Nephron progenitor cell (in vitro differentiated cells): Measurements from ENCODE around the gene JUN.

Experiments used
- DNase-seq: peaks from one replicate; pipeline ENCODE4 v3.0.0; 2021
- H3K27ac Mint-ChIP-seq: 2 replicates; pipeline ENCODE4 v1.8.0; 2021; ENCODE audit warnings: mild to moderate bottlenecking, moderate library complexity, mixed read lengths
- H3K27me3 Mint-ChIP-seq: 2 replicates; pipeline ENCODE4 v1.8.0; 2021; ENCODE audit warnings: mild to moderate bottlenecking, low read depth, mixed read lengths; ENCODE audit not compliant: poor library complexity
- H3K36me3 Mint-ChIP-seq: 2 replicates; pipeline ENCODE4 v1.8.0; 2021; ENCODE audit warnings: low read depth, mixed read lengths
- H3K4me1 Mint-ChIP-seq: 2 replicates; pipeline ENCODE4 v1.8.0; 2021; ENCODE audit warnings: mixed read lengths
- H3K4me3 Mint-ChIP-seq: 2 replicates; pipeline ENCODE4 v1.8.0; 2021; ENCODE audit warnings: mild to moderate bottlenecking, moderate library complexity, mixed read lengths
- H3K9me3 Mint-ChIP-seq: 2 replicates; pipeline ENCODE4 v1.8.0; 2021; ENCODE audit warnings: mild to moderate bottlenecking, moderate library complexity, mixed read lengths
- TF ChIP-seq, protein P1 (sequence below): fragments of 200-600 bp; sonication (generic); IDR thresholded peaks from 2 replicates; pipeline ENCODE4 v1.5.0; 2021; ENCODE audit warnings: antibody characterized with exemption

JUN gene

DNA sequence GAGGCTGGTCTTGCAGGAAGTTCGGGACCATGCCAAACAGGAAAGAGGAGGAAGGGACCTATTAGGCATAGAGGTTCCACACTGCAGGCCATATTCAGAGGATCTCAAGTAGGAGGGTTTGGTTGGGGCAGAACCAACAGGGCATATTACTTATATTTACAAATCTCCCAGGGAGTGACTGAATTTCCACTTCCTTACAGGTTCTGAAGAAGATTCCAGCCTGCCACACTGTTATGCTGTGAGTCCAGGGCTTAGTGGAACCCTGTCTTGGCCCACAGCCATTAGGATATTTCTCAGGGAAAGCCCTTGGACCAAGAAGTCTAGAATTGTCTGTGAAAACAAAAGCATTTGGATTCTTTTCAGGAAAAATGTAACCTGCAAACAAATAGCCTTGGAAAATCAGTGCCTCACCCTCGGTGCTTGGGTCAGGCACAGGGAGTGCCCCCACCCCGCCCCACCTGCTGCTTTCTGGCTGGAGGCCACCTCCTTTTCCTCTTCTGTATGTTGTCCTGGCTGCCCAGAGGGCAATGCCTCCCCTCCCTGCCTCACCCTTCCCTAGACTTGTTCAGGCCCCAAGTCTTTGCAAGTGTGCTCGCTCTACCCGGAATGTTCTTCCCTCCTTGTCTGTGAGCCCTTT lies 41.0 kb upstream of the JUN start:
- TF ChIP-seq, protein P1, sequence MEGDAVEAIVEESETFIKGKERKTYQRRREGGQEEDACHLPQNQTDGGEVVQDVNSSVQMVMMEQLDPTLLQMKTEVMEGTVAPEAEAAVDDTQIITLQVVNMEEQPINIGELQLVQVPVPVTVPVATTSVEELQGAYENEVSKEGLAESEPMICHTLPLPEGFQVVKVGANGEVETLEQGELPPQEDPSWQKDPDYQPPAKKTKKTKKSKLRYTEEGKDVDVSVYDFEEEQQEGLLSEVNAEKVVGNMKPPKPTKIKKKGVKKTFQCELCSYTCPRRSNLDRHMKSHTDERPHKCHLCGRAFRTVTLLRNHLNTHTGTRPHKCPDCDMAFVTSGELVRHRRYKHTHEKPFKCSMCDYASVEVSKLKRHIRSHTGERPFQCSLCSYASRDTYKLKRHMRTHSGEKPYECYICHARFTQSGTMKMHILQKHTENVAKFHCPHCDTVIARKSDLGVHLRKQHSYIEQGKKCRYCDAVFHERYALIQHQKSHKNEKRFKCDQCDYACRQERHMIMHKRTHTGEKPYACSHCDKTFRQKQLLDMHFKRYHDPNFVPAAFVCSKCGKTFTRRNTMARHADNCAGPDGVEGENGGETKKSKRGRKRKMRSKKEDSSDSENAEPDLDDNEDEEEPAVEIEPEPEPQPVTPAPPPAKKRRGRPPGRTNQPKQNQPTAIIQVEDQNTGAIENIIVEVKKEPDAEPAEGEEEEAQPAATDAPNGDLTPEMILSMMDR: no peak
- no peak overlapping the region for H3K4me3 Mint-ChIP-seq
- peaks cover 9% of the 10 kb centered on the region for H3K27me3 Mint-ChIP-seq
- no peak for DNase-seq
- peaks cover 32% of the 10 kb centered on the region for H3K36me3 Mint-ChIP-seq
- H3K9me3 Mint-ChIP-seq: peaks cover 43% of the 10 kb centered on the region
- H3K27ac Mint-ChIP-seq: no peak overlapping the region
- peaks cover 3% of the 10 kb centered on the region for H3K4me1 Mint-ChIP-seq

GRCh38 chr1:58823481-58824010 lies 39.7 kb upstream of the JUN start:
- Mint-ChIP-seq H3K4me1 (peaks cover 9% of the 10 kb centered on the region), H3K27ac (no peak overlapping the region), H3K27me3 (peaks cover 16% of the 10 kb centered on the region), H3K36me3 (peaks cover 25% of the 10 kb centered on the region), H3K9me3 (peaks cover 31% of the 10 kb centered on the region), H3K4me3 (no peak overlapping the region)
- TF ChIP-seq, protein P1: no peak
- no peak for DNase-seq

- Mint-ChIP-seq H3K36me3 (peaks cover 3% of the 10 kb centered on the region), H3K9me3 (peaks cover 9% of the 10 kb centered on the region), H3K4me3 (no peak overlapping the region), H3K27me3 (peaks cover 16% of the 10 kb centered on the region), H3K4me1 (peaks cover 9% of the 10 kb centered on the region), H3K27ac (no peak overlapping the region)
- TF ChIP-seq, protein P1: no peak
- DNase-seq: no peak
These were observed 37.5 kb upstream of the JUN start for GRCh38 chr1:58821309-58821708.

DNA sequence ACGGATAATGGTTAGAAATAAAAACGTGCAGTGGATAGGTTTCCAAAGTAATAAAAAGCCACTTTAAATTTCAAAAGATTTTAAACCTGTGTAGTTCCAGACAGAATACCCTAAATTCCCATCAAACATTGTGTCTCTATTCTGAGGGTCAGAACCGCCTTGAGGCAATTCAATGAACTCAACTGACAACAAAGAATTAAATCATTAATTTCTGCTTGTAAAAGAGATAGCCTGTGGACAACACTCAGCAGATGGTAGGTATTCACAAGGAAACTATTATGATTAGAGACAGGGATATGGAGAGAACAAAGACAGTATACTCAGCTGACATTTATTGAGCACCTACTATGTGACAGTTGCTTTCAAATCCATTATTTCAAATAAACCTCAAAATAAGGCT lies 35.1 kb upstream of the JUN start:
- H3K9me3 Mint-ChIP-seq: peaks cover under 1% of the 10 kb centered on the region
- no peak for DNase-seq
- peaks cover 13% of the 10 kb centered on the region for H3K27me3 Mint-ChIP-seq
- H3K27ac Mint-ChIP-seq: no peak overlapping the region
- no peaks in the 10 kb centered on the region for H3K36me3 Mint-ChIP-seq
- H3K4me1 Mint-ChIP-seq: peaks cover 26% of the 10 kb centered on the region
- TF ChIP-seq, protein P1: no peak
- no peak overlapping the region for H3K4me3 Mint-ChIP-seq

DNA sequence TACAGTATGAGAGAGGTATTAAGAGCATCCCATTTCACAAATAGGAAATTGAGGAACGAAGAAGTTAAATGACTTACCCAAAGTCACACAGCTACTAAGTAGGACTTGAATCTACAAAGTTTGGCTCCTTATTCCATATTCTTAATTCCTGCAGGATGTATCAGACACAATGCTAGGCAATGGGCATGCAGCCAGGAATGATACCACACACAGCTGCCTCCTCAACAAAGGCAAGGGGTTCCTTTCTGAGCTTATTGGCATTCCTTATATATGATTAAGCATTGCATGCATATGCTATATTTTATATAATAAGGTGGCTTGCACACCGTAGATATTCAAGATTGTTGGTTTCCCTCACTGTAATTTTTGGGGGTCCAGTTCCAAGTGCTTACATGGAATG lies 34.2 kb upstream of the JUN start:
- Mint-ChIP-seq H3K9me3 (no peaks in the 10 kb centered on the region), H3K4me1 (peaks cover 32% of the 10 kb centered on the region), H3K36me3 (no peaks in the 10 kb centered on the region), H3K27me3 (peaks cover 13% of the 10 kb centered on the region), H3K4me3 (no peak overlapping the region), H3K27ac (no peak overlapping the region)
- no peak for DNase-seq
- TF ChIP-seq, protein P1: no peak

GRCh38 chr1:58816747-58817221 lies 32.9 kb upstream of the JUN start:
- H3K27me3 Mint-ChIP-seq: peaks cover 16% of the 10 kb centered on the region
- peaks cover 32% of the 10 kb centered on the region for H3K4me1 Mint-ChIP-seq
- H3K9me3 Mint-ChIP-seq: no peaks in the 10 kb centered on the region
- no peaks in the 10 kb centered on the region for H3K36me3 Mint-ChIP-seq
- TF ChIP-seq, protein P1: no peak
- DNase-seq: no peak
- H3K27ac Mint-ChIP-seq: peak overlapping the region; percentile 61
- peak overlapping the region; percentile 83 for H3K4me3 Mint-ChIP-seq
